IMR-90 (cell line): ENCODE results near the gene TRAPPC12. TPM values are rescaled to one million over a fixed set of nuclear protein-coding genes. Genes with fewer than 3 reads are reported as not detected.

ENCODE experiments used
- ATAC-seq: fragments of 200-7000 bp; cut with Tn5 transposase; 2 replicates; pipeline ENCODE4 v1.9.1; 2020; ENCODE audit warnings: low read depth, mild to moderate bottlenecking, moderate library complexity
- BruUV-seq: library from RNA; stranded (reverse); fragments of 400-500 nt; replicated peaks from 2 replicates; lab custom pipeline; 2021; lab: Mats Ljungman, UMichigan
- CTCF ChIA-PET: fragments of 300-600 bp; formaldehyde crosslinking; extraction: SDS; loops from one replicate; lab custom pipeline; 2021; ENCODE audit warnings: antibody characterized with exemption; lab: Yijun Ruan, JAX
- POLR2A ChIA-PET: fragments of 300-600 bp; sonication (Branson Sonifier 250); formaldehyde crosslinking; loops from one replicate; lab custom pipeline; 2022; ENCODE audit warnings: antibody characterized with exemption; ENCODE audit not compliant: unreplicated experiment; lab: Charles Lee
- DNase-seq: peaks from one replicate; pipeline ENCODE4 v3.0.0; 2013
- H2AFZ ChIP-seq: replicated peaks from 2 replicates; pipeline ENCODE3; 2013; ENCODE audit warnings: low read length, mild to moderate bottlenecking; ENCODE audit not compliant: poor library complexity
- H2AK5ac ChIP-seq: 2 replicates; pipeline ENCODE4 v1.6.1; 2013; ENCODE audit warnings: low read depth, low read length, inconsistent platforms
- H2AK9ac ChIP-seq: replicated peaks from 2 replicates; pipeline ENCODE3; 2013; ENCODE audit warnings: mild to moderate bottlenecking, low read depth, low read length, moderate library complexity; ENCODE audit not compliant: poor library complexity
- H2BK120ac ChIP-seq: 2 replicates; pipeline ENCODE4 v1.6.1; 2013; ENCODE audit warnings: low read depth, low read length, inconsistent platforms
- H2BK15ac ChIP-seq: 3 replicates; pipeline ENCODE4 v1.6.1; 2013; ENCODE audit warnings: low read depth, low read length, inconsistent platforms
- H2BK20ac ChIP-seq: 2 replicates; pipeline ENCODE4 v1.6.1; 2013; ENCODE audit warnings: low read depth, mild to moderate bottlenecking, inconsistent platforms, low read length, moderate library complexity
- H2BK5ac ChIP-seq: 2 replicates; pipeline ENCODE4 v1.6.1; 2013; ENCODE audit warnings: mild to moderate bottlenecking, low read depth, low read length, inconsistent platforms; ENCODE audit not compliant: poor library complexity, severe bottlenecking
- H3K14ac ChIP-seq: replicated peaks from 2 replicates; pipeline ENCODE4 v1.6.1; 2013; ENCODE audit warnings: low read depth, low read length, inconsistent platforms
- H3K18ac ChIP-seq: 2 replicates; pipeline ENCODE4 v1.6.1; 2013; ENCODE audit warnings: low read depth, low read length, control low read depth
- H3K23ac ChIP-seq: 2 replicates; pipeline ENCODE4 v1.6.1; 2013; ENCODE audit warnings: low read depth, low read length, inconsistent platforms
- H3K27ac ChIP-seq: 2 replicates; pipeline ENCODE4 v1.5.1; 2013; ENCODE audit warnings: mild to moderate bottlenecking, control low read depth, low read length; ENCODE audit not compliant: insufficient read depth
- H3K27me3 ChIP-seq: 2 replicates; pipeline ENCODE4 v1.6.1; 2013; ENCODE audit warnings: low read length; ENCODE audit not compliant: control insufficient read depth, insufficient read depth
- H3K36me3 ChIP-seq: 2 replicates; pipeline ENCODE4 v1.6.1; 2013; ENCODE audit warnings: low read length, mixed read lengths; ENCODE audit not compliant: control insufficient read depth, insufficient read depth
- H3K4ac ChIP-seq: 2 replicates; pipeline ENCODE4 v1.6.1; 2013; ENCODE audit warnings: low read depth, low read length, inconsistent platforms
- H3K4me1 ChIP-seq: 2 replicates; pipeline ENCODE4 v1.6.1; 2013; ENCODE audit warnings: low read length, mixed read lengths; ENCODE audit not compliant: control insufficient read depth, insufficient read depth
- H3K4me2 ChIP-seq: 2 replicates; pipeline ENCODE4 v1.6.1; 2013; ENCODE audit warnings: low read depth, mild to moderate bottlenecking, control low read depth, low read length, moderate library complexity
- H3K4me3 ChIP-seq: 2 replicates; pipeline ENCODE4 v1.5.1; 2013; ENCODE audit warnings: low read depth, mild to moderate bottlenecking, control low read depth, low read length, moderate library complexity; ENCODE audit not compliant: insufficient read depth
- H3K56ac ChIP-seq: 2 replicates; pipeline ENCODE4 v1.6.1; 2013; ENCODE audit warnings: low read length, inconsistent platforms; ENCODE audit not compliant: insufficient read depth; ENCODE audit errors: extremely low read depth
- H3K79me1 ChIP-seq, 2 experiments: 2 replicates each; pipeline ENCODE4 v1.6.1; 2013; ENCODE audit warnings: low read length in 2 of 2, inconsistent platforms in 1 of 2, low read depth in 1 of 2
- H3K9ac ChIP-seq: 2 replicates; pipeline ENCODE4 v1.6.1; 2013; ENCODE audit warnings: low read depth, low read length, control low read depth
- H3K9me1 ChIP-seq: 2 replicates; pipeline ENCODE4 v1.6.1; 2013; ENCODE audit warnings: low read length, inconsistent platforms; ENCODE audit not compliant: insufficient read depth
- H3K9me3 ChIP-seq: 2 replicates; pipeline ENCODE4 v1.6.1; 2013; ENCODE audit warnings: low read length; ENCODE audit not compliant: control insufficient read depth, insufficient read depth
- H4K20me1 ChIP-seq: 2 replicates; pipeline ENCODE4 v1.6.1; 2013; ENCODE audit warnings: low read length, inconsistent platforms; ENCODE audit not compliant: insufficient read depth
- H4K5ac ChIP-seq: 2 replicates; pipeline ENCODE4 v1.6.1; 2013; ENCODE audit warnings: mild to moderate bottlenecking, low read depth, low read length, control low read depth
- H4K8ac ChIP-seq, 2 experiments: 2 replicates each; pipeline ENCODE4 v1.6.1; 2013; ENCODE audit warnings: low read depth in 2 of 2, low read length in 2 of 2, control low read depth in 1 of 2, inconsistent platforms in 1 of 2
- H4K91ac ChIP-seq: 2 replicates; pipeline ENCODE4 v1.6.1; 2013; ENCODE audit warnings: low read depth, low read length, inconsistent platforms; ENCODE audit not compliant: insufficient read depth
- CEBPB ChIP-seq: IDR thresholded peaks from 2 replicates; pipeline ENCODE4 v1.6.1; 2012; ENCODE audit warnings: low read depth, low read length, improper control_type of control experiment
- CHD1 ChIP-seq: IDR thresholded peaks from 2 replicates; pipeline ENCODE4 v1.6.1; 2012; ENCODE audit warnings: low read depth, low read length, improper control_type of control experiment
- POLR2A ChIP-seq: IDR thresholded peaks from 2 replicates; pipeline ENCODE4 v1.6.1; 2012; ENCODE audit warnings: mild to moderate bottlenecking, low read depth, low read length
- RAD21 ChIP-seq: IDR thresholded peaks from 2 replicates; pipeline ENCODE4 v1.6.1; 2012; ENCODE audit warnings: low read length, improper control_type of control experiment
- RCOR1 ChIP-seq: IDR thresholded peaks from 2 replicates; pipeline ENCODE4 v1.6.1; 2012; ENCODE audit warnings: mild to moderate bottlenecking, low read length, improper control_type of control experiment; ENCODE audit not compliant: insufficient replicate concordance
- WGBS, 2 experiments: methylation state at CpG; one replicate each; pipeline versions ENCODE4 v1.1.5 to v1.1.7; 2013; ENCODE audit warnings: missing lambda C conversion rate in 2 of 2; ENCODE audit not compliant: insufficient read length in 1 of 2; ENCODE audit errors: extremely low coverage in 2 of 2; 5-methylcytosine and 5-hydroxymethylcytosine counted together
- dilution Hi-C: fragments of 300-500 bp; cut with HindIII; formaldehyde crosslinking; loops from one replicate; pipeline ENCODE4 v1.14.3; 2018; ENCODE audit warnings: low sequenced_read_pairs; ENCODE audit not compliant: unreplicated experiment
- in situ Hi-C: fragments of 300-500 bp; cut with MboI; formaldehyde crosslinking; loops from 3 replicates; pipeline ENCODE4 v1.14.3; 2019; ENCODE audit warnings: low sequenced_read_pairs, inconsistent platforms, mixed read lengths
- intact Hi-C: fragments of 100-400 bp; cut with micrococcal nuclease; formaldehyde crosslinking; loops from 2 replicates; pipeline ENCODE4 v1.10.0; 2022
- polyA plus RNA-seq, 3 experiments: library from polyadenylated mRNA; depleted of rRNA; stranded (reverse); fragments of >200 nt; gene quantifications; 2 replicates each; pipeline ENCODE4 v1.2.3, GENCODE V29; 2012; ENCODE audit warnings: low replicate concordance in 1 of 3
- total RNA-seq: library from RNA; depleted of rRNA; stranded (reverse); fragments of >200 nt; gene quantifications from 2 replicates; pipeline ENCODE4 v1.2.3, GENCODE V29; 2012
- TF ChIP-seq, protein P1 (sequence below): fragments of 150-350 bp; IDR thresholded peaks from 2 replicates; pipeline ENCODE4 v1.6.1; 2016; ENCODE audit warnings: low read depth, mild to moderate bottlenecking, low read length, moderate library complexity, borderline replicate concordance
- TF ChIP-seq, protein P2 (sequence below): fragments of 150-350 bp; IDR thresholded peaks from 2 replicates; pipeline ENCODE4 v1.6.1; 2017; ENCODE audit warnings: mild to moderate bottlenecking, antibody characterized with exemption, low read length, low read depth

Gene TRAPPC12
- total and polyA plus RNA-seq, 2 of the 4 experiments (the other 2 are of a cell fraction): 25.8 to 69.9 TPM

DNA sequence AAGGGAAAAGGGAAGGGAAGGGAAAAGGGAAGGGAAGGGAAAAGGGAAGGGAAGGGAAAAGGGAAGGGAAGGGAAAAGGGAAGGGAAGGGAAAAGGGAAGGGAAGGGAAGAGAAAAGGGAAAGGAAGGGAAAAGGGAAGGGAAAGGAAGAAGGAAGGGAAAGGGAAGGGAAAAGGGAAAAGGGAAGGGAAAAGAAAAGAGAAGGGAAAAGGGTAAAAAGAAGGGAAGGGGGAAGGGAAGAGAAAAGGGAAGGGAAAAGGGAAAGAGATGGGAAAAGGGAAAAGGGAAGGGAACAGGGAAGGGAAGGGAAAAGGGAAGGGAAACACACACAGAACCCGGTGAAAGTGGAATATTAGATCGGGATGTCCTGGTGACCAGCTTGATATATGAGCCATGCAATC, 42.6 kb upstream of the TRAPPC12 start:
- Histone ChIP-seq H3K9me3 (no peaks in the 10 kb centered on the region), H2BK15ac (no peak overlapping the region), H3K27me3 (no peaks in the 10 kb centered on the region), H3K14ac (no peak overlapping the region), H3K4me3 (no peak overlapping the region), H2BK120ac (no peak overlapping the region), H4K8ac (no peak overlapping the region), H4K5ac (no peak overlapping the region), H3K18ac (no peak overlapping the region), H3K9ac (no peak overlapping the region), H2AFZ (no peak overlapping the region), H3K4me1 (no peaks in the 10 kb centered on the region), H3K4me2 (no peak overlapping the region), H3K23ac (no peak overlapping the region), H3K27ac (no peak overlapping the region), H3K4ac (no peak overlapping the region), H2BK20ac (no peak overlapping the region), H4K20me1 (peaks cover 4% of the 10 kb centered on the region), H3K56ac (no peak overlapping the region), H4K91ac (no peak overlapping the region), H2BK5ac (peak overlapping the region; percentile 24), H2AK5ac (no peak overlapping the region), H3K79me1 (peaks cover 0 to 11% of the 10 kb centered on the region in 2 experiments; a peak in 1 of 4 replicates), H2AK9ac (no peak overlapping the region), H3K9me1 (peaks cover 9% of the 10 kb centered on the region; the same call in 1 of the 2 replicates), H3K36me3 (peaks cover 8% of the 10 kb centered on the region)
- whole genome bisulfite sequencing, 2 experiments: no CpG with 5 or more reads among the region's 2 CpGs
- POLR2A ChIA-PET: no interaction called here
- CTCF ChIA-PET: no interaction called here
- intact Hi-C loops: no loop called here
- DNase-seq (no peak), ATAC-seq (no peak)
- in situ Hi-C loops: no loop called here
- TF ChIP-seq RCOR1: no peak
- TF ChIP-seq CHD1: no peak
- TF ChIP-seq POLR2A: no peak
- TF ChIP-seq, protein P1, sequence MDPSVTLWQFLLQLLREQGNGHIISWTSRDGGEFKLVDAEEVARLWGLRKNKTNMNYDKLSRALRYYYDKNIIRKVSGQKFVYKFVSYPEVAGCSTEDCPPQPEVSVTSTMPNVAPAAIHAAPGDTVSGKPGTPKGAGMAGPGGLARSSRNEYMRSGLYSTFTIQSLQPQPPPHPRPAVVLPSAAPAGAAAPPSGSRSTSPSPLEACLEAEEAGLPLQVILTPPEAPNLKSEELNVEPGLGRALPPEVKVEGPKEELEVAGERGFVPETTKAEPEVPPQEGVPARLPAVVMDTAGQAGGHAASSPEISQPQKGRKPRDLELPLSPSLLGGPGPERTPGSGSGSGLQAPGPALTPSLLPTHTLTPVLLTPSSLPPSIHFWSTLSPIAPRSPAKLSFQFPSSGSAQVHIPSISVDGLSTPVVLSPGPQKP: no peak
- TF ChIP-seq, protein P2, sequence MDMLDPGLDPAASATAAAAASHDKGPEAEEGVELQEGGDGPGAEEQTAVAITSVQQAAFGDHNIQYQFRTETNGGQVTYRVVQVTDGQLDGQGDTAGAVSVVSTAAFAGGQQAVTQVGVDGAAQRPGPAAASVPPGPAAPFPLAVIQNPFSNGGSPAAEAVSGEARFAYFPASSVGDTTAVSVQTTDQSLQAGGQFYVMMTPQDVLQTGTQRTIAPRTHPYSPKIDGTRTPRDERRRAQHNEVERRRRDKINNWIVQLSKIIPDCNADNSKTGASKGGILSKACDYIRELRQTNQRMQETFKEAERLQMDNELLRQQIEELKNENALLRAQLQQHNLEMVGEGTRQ: no peak
- TF ChIP-seq CEBPB: no peak
- no peak for TF ChIP-seq RAD21
- dilution Hi-C loops: no loop called here
- no TSS peak for BruUV-seq
